ENCODE measurements around the gene SVOPL. TPM values are rescaled to one million over a fixed set of nuclear protein-coding genes. Genes with fewer than 3 reads are reported as not detected.

Gene SVOPL
- total RNA-seq, 1 donor from 2014 or later, result not detected

- no peaks in the 10 kb centered on the region for H3K27me3 Mint-ChIP-seq (ENCODE audit: unreplicated experiment)
- TF ChIP-seq CTCF (IDR thresholded peaks at IDR 0.05), result no peak
- H3K4me3 Mint-ChIP-seq (ENCODE audit: unreplicated experiment), result no peak overlapping the region
- H3K36me3 Mint-ChIP-seq (ENCODE audit: unreplicated experiment), result peaks cover 83% of the 10 kb centered on the region
- H3K27ac Mint-ChIP-seq (ENCODE audit: unreplicated experiment), result no peak overlapping the region
- H3K9me3 Mint-ChIP-seq (ENCODE audit: unreplicated experiment), result peaks cover 52% of the 10 kb centered on the region
- DNase-seq (ENCODE audit: extremely low spot score, unreplicated experiment), result no peak
- H3K4me1 Mint-ChIP-seq (ENCODE audit: unreplicated experiment), result no peaks in the 10 kb centered on the region
Measured at GRCh38 chr7:138559448-138559847, 141.7 kb downstream of the SVOPL start.

GRCh38 chr7:138556771-138557484 lies 144.2 kb downstream of the SVOPL start:
- DNase-seq (ENCODE audit: extremely low spot score, unreplicated experiment), result no peak
- Mint-ChIP-seq H3K4me1 (ENCODE audit: unreplicated experiment) (no peaks in the 10 kb centered on the region), H3K27ac (ENCODE audit: unreplicated experiment) (no peak overlapping the region)

GRCh38 chr7:138555684-138556083 lies 145.5 kb downstream of the SVOPL start:
- Mint-ChIP-seq H3K36me3 (ENCODE audit: unreplicated experiment) (peaks cover 81% of the 10 kb centered on the region), H3K27me3 (ENCODE audit: unreplicated experiment) (no peaks in the 10 kb centered on the region), H3K4me3 (ENCODE audit: unreplicated experiment) (no peak overlapping the region), H3K27ac (ENCODE audit: unreplicated experiment) (no peak overlapping the region), H3K4me1 (ENCODE audit: unreplicated experiment) (no peaks in the 10 kb centered on the region), H3K9me3 (ENCODE audit: unreplicated experiment) (peaks cover 35% of the 10 kb centered on the region)
- no peak for TF ChIP-seq CTCF (IDR thresholded peaks at IDR 0.05)
- DNase-seq (ENCODE audit: extremely low spot score, unreplicated experiment), result no peak

More at GRCh38 chr7:138556771-138557484, 144.2 kb downstream of the SVOPL start:
- H3K36me3 Mint-ChIP-seq (ENCODE audit: unreplicated experiment), result peaks cover 81% of the 10 kb centered on the region
- H3K4me3 Mint-ChIP-seq (ENCODE audit: unreplicated experiment), result no peak overlapping the region
- no peaks in the 10 kb centered on the region for H3K27me3 Mint-ChIP-seq (ENCODE audit: unreplicated experiment)
- TF ChIP-seq CTCF (IDR thresholded peaks at IDR 0.05), result no peak
- peaks cover 38% of the 10 kb centered on the region for H3K9me3 Mint-ChIP-seq (ENCODE audit: unreplicated experiment)

GRCh38 chr7:138554674-138555073 lies 146.5 kb downstream of the SVOPL start:
- Mint-ChIP-seq H3K27me3 (ENCODE audit: unreplicated experiment) (no peaks in the 10 kb centered on the region), H3K4me3 (ENCODE audit: unreplicated experiment) (no peak overlapping the region), H3K4me1 (ENCODE audit: unreplicated experiment) (no peaks in the 10 kb centered on the region), H3K27ac (ENCODE audit: unreplicated experiment) (no peak overlapping the region), H3K36me3 (ENCODE audit: unreplicated experiment) (peaks cover 79% of the 10 kb centered on the region), H3K9me3 (ENCODE audit: unreplicated experiment) (peaks cover 29% of the 10 kb centered on the region)
- TF ChIP-seq CTCF (IDR thresholded peaks at IDR 0.05), result no peak
- no peak for DNase-seq (ENCODE audit: extremely low spot score, unreplicated experiment)

- Mint-ChIP-seq H3K27ac (ENCODE audit: unreplicated experiment) (no peak overlapping the region), H3K36me3 (ENCODE audit: unreplicated experiment) (peaks cover 78% of the 10 kb centered on the region), H3K9me3 (ENCODE audit: unreplicated experiment) (peaks cover 25% of the 10 kb centered on the region), H3K4me1 (ENCODE audit: unreplicated experiment) (no peaks in the 10 kb centered on the region), H3K27me3 (ENCODE audit: unreplicated experiment) (no peaks in the 10 kb centered on the region), H3K4me3 (ENCODE audit: unreplicated experiment) (no peak overlapping the region)
- no peak for TF ChIP-seq CTCF (IDR thresholded peaks at IDR 0.05)
- DNase-seq (ENCODE audit: extremely low spot score, unreplicated experiment), result no peak
Measured at GRCh38 chr7:138553805-138554204, 147.4 kb downstream of the SVOPL start.
